Vagina (tissue), 2 donors: ENCODE measurements around the gene RTP5.

Source experiments
- CTCF ChIP-seq, 3 experiments: fragments of 450-650 bp in 2 of 3; fragments of 200-600 bp in 1 of 3; sonication (generic) in 1 of 3; IDR thresholded peaks; one replicate each; pipeline ENCODE4 v1.5.1; 2017 to 2019; ENCODE audit warnings: antibody characterized with exemption in 3 of 3, mild to moderate bottlenecking in 2 of 3, moderate library complexity in 2 of 3
- POLR2AphosphoS5 ChIP-seq, 2 donors: sonication (generic); formaldehyde crosslinking; IDR thresholded peaks; one replicate each; pipeline ENCODE4 v1.9.0; 2017; ENCODE audit warnings: antibody characterized with exemption in 2 of 2, mild to moderate bottlenecking in 2 of 2, low read depth in 1 of 2; ENCODE audit not compliant: insufficient read depth in 1 of 2

GRCh38 chr2:241844066-241844728, 25.3 kb upstream of the RTP5 start:
- TF ChIP-seq CTCF (IDR thresholded peaks at IDR 0.05) (no peak), POLR2AphosphoS5 (IDR thresholded peaks at IDR 0.05; ENCODE audit: insufficient read depth in 1 of 2, low read depth in 1 of 2) (peak in 1 of 2 donors; percentile 50)
